Sigmoid colon (tissue), 3 donors: Measurements from ENCODE around the gene FEN1.

Source experiments
- POLR2A ChIP-seq, 2 donors: fragments of 450-650 bp; IDR thresholded peaks; one replicate each; pipeline ENCODE4 v1.6.1; 2016; ENCODE audit warnings: antibody characterized with exemption in 2 of 2, mild to moderate bottlenecking in 2 of 2, moderate library complexity in 2 of 2
- TF ChIP-seq, protein P1 (sequence below), 4 experiments: fragments of 450-650 bp in 3 of 4; fragments of 200-600 bp in 1 of 4; IDR thresholded peaks; one replicate each; pipeline ENCODE4 v1.5.1; 2016 to 2019; ENCODE audit warnings: antibody characterized with exemption in 4 of 4, mild to moderate bottlenecking in 3 of 4, moderate library complexity in 2 of 4

DNA sequence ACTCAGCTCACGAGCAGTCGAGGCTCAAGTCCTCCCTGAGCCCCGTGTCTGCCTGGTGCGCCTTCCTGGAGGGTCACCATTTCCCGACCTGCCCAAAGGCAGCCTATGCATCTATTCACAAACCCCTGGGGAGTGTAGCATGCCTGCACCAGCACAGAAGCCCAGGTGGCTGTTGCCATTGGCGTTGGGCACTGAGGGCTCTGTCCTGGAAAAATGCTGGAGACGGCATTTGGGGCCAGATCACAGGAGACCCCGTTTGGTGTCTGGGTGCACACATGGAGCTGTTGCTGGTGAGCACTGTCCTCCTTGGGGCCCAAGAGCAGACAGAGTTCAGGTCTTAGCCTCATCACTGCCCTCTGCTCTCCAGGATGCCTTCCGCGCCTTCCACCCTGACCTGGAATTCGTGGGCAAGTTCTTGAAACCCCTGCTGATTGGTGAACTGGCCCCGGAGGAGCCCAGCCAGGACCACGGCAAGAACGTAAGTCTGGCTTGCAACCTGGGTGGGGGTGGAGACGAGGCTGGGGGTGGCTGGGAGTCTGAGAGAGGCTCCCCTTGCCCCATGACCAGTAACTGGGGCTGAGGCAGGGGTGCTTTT lies 44.8 kb downstream of the FEN1 start:
- TF ChIP-seq POLR2A (IDR thresholded peaks at IDR 0.05), result no peak
- TF ChIP-seq, protein P1, sequence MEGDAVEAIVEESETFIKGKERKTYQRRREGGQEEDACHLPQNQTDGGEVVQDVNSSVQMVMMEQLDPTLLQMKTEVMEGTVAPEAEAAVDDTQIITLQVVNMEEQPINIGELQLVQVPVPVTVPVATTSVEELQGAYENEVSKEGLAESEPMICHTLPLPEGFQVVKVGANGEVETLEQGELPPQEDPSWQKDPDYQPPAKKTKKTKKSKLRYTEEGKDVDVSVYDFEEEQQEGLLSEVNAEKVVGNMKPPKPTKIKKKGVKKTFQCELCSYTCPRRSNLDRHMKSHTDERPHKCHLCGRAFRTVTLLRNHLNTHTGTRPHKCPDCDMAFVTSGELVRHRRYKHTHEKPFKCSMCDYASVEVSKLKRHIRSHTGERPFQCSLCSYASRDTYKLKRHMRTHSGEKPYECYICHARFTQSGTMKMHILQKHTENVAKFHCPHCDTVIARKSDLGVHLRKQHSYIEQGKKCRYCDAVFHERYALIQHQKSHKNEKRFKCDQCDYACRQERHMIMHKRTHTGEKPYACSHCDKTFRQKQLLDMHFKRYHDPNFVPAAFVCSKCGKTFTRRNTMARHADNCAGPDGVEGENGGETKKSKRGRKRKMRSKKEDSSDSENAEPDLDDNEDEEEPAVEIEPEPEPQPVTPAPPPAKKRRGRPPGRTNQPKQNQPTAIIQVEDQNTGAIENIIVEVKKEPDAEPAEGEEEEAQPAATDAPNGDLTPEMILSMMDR (IDR thresholded peaks at IDR 0.05), result no peak
